Trophoblast cell (in vitro differentiated cells and primary cell): Measurements from ENCODE around the gene TSHR.

ENCODE experiments used
- DNase-seq, 2 donors: peaks; one replicate each; pipeline ENCODE4 v3.0.0-alpha.2; 2016
- H2AFZ ChIP-seq: 2 replicates; pipeline ENCODE4 v1.6.1; 2013; ENCODE audit warnings: low read length, moderate library complexity, mild to moderate bottlenecking; ENCODE audit not compliant: insufficient read depth, poor library complexity
- H2AK5ac ChIP-seq: 2 replicates; pipeline ENCODE4 v1.6.1; 2013; ENCODE audit warnings: mild to moderate bottlenecking, low read length
- H2BK120ac ChIP-seq: 2 replicates; pipeline ENCODE4 v1.6.1; 2013; ENCODE audit warnings: low read length, mild to moderate bottlenecking, moderate library complexity; ENCODE audit not compliant: insufficient read depth, poor library complexity
- H2BK12ac ChIP-seq: 2 replicates; pipeline ENCODE4 v1.6.1; 2013; ENCODE audit warnings: mild to moderate bottlenecking, low read length, moderate library complexity
- H2BK5ac ChIP-seq: 2 replicates; pipeline ENCODE4 v1.6.1; 2013; ENCODE audit warnings: low read length, low read depth, moderate library complexity, mild to moderate bottlenecking; ENCODE audit not compliant: poor library complexity
- H3K14ac ChIP-seq: 2 replicates; pipeline ENCODE4 v1.6.1; 2013; ENCODE audit warnings: mild to moderate bottlenecking, low read length
- H3K18ac ChIP-seq: 2 replicates; pipeline ENCODE4 v1.6.1; 2013; ENCODE audit warnings: mild to moderate bottlenecking, low read length
- H3K23ac ChIP-seq: 2 replicates; pipeline ENCODE4 v1.6.1; 2013; ENCODE audit warnings: low read length
- H3K27ac ChIP-seq: 2 replicates; pipeline ENCODE4 v1.5.1; 2013; ENCODE audit warnings: low read depth, mild to moderate bottlenecking, inconsistent platforms, low read length, moderate library complexity
- H3K27me3 ChIP-seq: 2 replicates; pipeline ENCODE4 v1.6.1; 2013; ENCODE audit warnings: inconsistent platforms, mild to moderate bottlenecking, low read length, moderate library complexity; ENCODE audit not compliant: insufficient read depth
- H3K36me3 ChIP-seq, 2 experiments: 1 replicate in 1 of 2; 2 replicates in 1 of 2; pipeline ENCODE4 v1.6.1; 2013; ENCODE audit warnings: low read length in 2 of 2, mild to moderate bottlenecking in 2 of 2, moderate library complexity in 1 of 2; ENCODE audit not compliant: insufficient read depth in 2 of 2, control insufficient read depth in 1 of 2
- H3K4ac ChIP-seq: 2 replicates; pipeline ENCODE4 v1.6.1; 2013; ENCODE audit warnings: low read depth, mild to moderate bottlenecking, low read length, moderate library complexity
- H3K4me1 ChIP-seq, 2 experiments: 1 replicate in 1 of 2; 2 replicates in 1 of 2; pipeline ENCODE4 v1.6.1; 2013; ENCODE audit warnings: low read length in 2 of 2, mild to moderate bottlenecking in 2 of 2, moderate library complexity in 1 of 2; ENCODE audit not compliant: insufficient read depth in 2 of 2, control insufficient read depth in 1 of 2
- H3K4me2 ChIP-seq: 2 replicates; pipeline ENCODE4 v1.6.1; 2013; ENCODE audit warnings: inconsistent platforms, mild to moderate bottlenecking, low read length, moderate library complexity
- H3K4me3 ChIP-seq: 2 replicates; pipeline ENCODE4 v1.5.1; 2013; ENCODE audit warnings: mild to moderate bottlenecking, low read depth, low read length, inconsistent platforms
- H3K79me1 ChIP-seq: one replicate; pipeline ENCODE4 v1.6.1; 2013; ENCODE audit warnings: low read length
- H3K79me2 ChIP-seq: 2 replicates; pipeline ENCODE4 v1.6.1; 2013; ENCODE audit warnings: low read length, mild to moderate bottlenecking; ENCODE audit not compliant: control insufficient read depth, insufficient read depth, poor library complexity
- H3K9ac ChIP-seq: 2 replicates; pipeline ENCODE4 v1.6.1; 2013; ENCODE audit warnings: mild to moderate bottlenecking, low read length
- H3K9me3 ChIP-seq: 2 replicates; pipeline ENCODE4 v1.6.1; 2013; ENCODE audit warnings: low read depth, mild to moderate bottlenecking, control low read depth, inconsistent platforms, low read length; ENCODE audit not compliant: insufficient read depth
- H4K12ac ChIP-seq: 2 replicates; pipeline ENCODE4 v1.6.1; 2013; ENCODE audit warnings: low read depth, mild to moderate bottlenecking, low read length, moderate library complexity
- H4K8ac ChIP-seq: 2 replicates; pipeline ENCODE4 v1.6.1; 2013; ENCODE audit warnings: low read depth, mild to moderate bottlenecking, low read length, moderate library complexity
- H4K91ac ChIP-seq: one replicate; pipeline ENCODE4 v1.6.1; 2013; ENCODE audit warnings: low read depth, mild to moderate bottlenecking, low read length, moderate library complexity
- WGBS: extraction: QIAGEN DNeasy Blood & Tissue Kit; methylation state at CpG from one replicate; pipeline ENCODE4 v1.1.7; 2013; ENCODE audit warnings: missing lambda C conversion rate; ENCODE audit not compliant: insufficient read length, insufficient coverage; ENCODE audit errors: extremely low coverage; 5-methylcytosine and 5-hydroxymethylcytosine counted together

Gene TSHR

DNA sequence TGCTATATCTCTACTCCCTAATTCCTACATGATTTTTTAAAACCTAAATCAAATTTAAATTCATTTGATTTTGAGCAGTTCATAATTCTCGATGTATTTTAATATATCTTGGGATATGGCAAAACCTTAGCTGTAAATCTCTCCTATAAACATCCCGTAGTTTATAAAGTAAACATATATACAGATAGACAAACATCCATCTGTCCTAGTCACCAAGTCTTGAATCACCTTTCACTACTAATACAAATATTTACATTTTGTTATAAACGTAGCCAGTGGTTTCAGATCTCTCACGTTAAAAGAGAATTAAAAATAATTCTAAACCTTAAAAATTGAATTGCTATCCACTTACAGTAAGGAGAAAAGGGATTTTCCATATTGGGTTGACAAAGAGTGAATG, 107.0 kb downstream of the TSHR start:
- no peak overlapping the region for H3K27ac ChIP-seq
- H2BK12ac ChIP-seq = no peak overlapping the region
- no peaks in the 10 kb centered on the region for H3K36me3 ChIP-seq
- H3K9me3 ChIP-seq = no peaks in the 10 kb centered on the region
- H2AFZ ChIP-seq = no peak overlapping the region
- no CpG with 5 or more reads among the region's 4 CpGs for WGBS
- no peak overlapping the region for H3K18ac ChIP-seq
- no peaks in the 10 kb centered on the region for H3K4me1 ChIP-seq
- no peak overlapping the region for H4K91ac ChIP-seq
- no peak overlapping the region for H3K9ac ChIP-seq
- H3K14ac ChIP-seq = no peak overlapping the region
- H3K79me1 ChIP-seq = no peaks in the 10 kb centered on the region
- H3K4me3 ChIP-seq = no peak overlapping the region
- no peaks in the 10 kb centered on the region for H3K79me2 ChIP-seq
- H4K8ac ChIP-seq = no peak overlapping the region
- no peak overlapping the region for H4K12ac ChIP-seq
- H2BK120ac ChIP-seq = no peak overlapping the region
- no peak for DNase-seq
- no peaks in the 10 kb centered on the region for H3K27me3 ChIP-seq
- H3K4ac ChIP-seq = no peak overlapping the region
- H2AK5ac ChIP-seq = no peak overlapping the region
- H3K23ac ChIP-seq = no peak overlapping the region
- H2BK5ac ChIP-seq = no peak overlapping the region
- H3K4me2 ChIP-seq = no peak overlapping the region

DNA sequence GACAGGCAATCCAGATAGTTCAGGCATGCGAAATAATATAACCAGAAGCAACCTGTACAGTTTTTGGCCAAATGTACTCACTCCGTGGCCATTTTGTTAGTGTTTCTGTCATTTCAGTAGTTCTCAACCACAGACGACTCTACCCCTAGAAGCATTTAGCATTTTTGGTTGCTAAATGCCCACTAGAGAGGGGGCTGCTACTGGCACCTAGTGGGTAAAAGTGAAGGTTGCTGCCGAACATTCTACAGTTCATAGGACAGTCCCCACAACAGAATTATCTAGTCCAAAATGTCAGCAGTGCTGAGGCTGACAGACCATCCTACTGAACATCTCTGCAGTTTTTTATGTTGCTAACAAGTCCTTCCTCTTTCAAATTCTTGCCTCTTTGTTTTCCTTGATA, 107.4 kb downstream of the TSHR start:
- Histone ChIP-seq H3K18ac (no peak overlapping the region), H4K12ac (no peak overlapping the region), H3K9ac (no peak overlapping the region), H3K36me3 (no peaks in the 10 kb centered on the region), H3K27me3 (no peaks in the 10 kb centered on the region), H2BK5ac (no peak overlapping the region), H2BK12ac (no peak overlapping the region), H3K27ac (no peak overlapping the region), H3K4ac (no peak overlapping the region), H3K4me3 (no peak overlapping the region), H3K4me2 (no peak overlapping the region), H4K8ac (no peak overlapping the region), H3K23ac (no peak overlapping the region), H4K91ac (no peak overlapping the region), H3K4me1 (no peaks in the 10 kb centered on the region), H3K9me3 (no peaks in the 10 kb centered on the region), H2AK5ac (no peak overlapping the region), H3K79me1 (no peaks in the 10 kb centered on the region), H3K79me2 (no peaks in the 10 kb centered on the region), H3K14ac (no peak overlapping the region), H2BK120ac (no peak overlapping the region), H2AFZ (no peak overlapping the region)
- DNase-seq = peak in 1 of 2 donors; percentile 19
- WGBS = no CpG with 5 or more reads among the region's 4 CpGs

DNA sequence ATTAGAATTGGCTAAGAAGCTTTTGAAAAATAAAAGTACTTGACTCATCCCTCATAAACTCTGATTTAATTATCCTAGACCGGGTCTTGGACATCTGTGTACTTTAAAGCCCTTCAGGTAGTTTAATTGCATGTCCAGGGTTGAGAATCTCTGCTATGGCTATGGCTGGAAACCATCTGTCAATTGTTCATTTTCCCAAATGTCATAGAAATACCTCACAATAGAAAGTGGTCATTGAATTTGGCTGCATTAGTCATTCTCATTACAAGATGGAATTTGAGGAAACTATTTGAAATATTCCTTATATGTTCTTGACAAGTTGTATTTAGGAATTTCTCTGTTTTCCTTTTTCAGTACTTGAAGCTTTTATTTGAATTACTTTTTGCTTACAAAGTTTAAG, 111.3 kb downstream of the TSHR start:
- Histone ChIP-seq H2AK5ac (no peak overlapping the region), H3K14ac (no peak overlapping the region), H3K27me3 (no peaks in the 10 kb centered on the region), H3K36me3 (no peaks in the 10 kb centered on the region), H3K4ac (no peak overlapping the region), H2BK5ac (no peak overlapping the region), H3K18ac (no peak overlapping the region), H4K12ac (no peak overlapping the region), H3K9me3 (peaks cover 1% of the 10 kb centered on the region), H3K27ac (no peak overlapping the region), H3K79me1 (no peaks in the 10 kb centered on the region), H4K8ac (no peak overlapping the region), H3K4me3 (no peak overlapping the region), H4K91ac (no peak overlapping the region), H2BK12ac (no peak overlapping the region), H2BK120ac (no peak overlapping the region), H3K23ac (no peak overlapping the region), H3K4me2 (no peak overlapping the region), H3K79me2 (no peaks in the 10 kb centered on the region), H3K4me1 (no peaks in the 10 kb centered on the region), H3K9ac (no peak overlapping the region), H2AFZ (no peak overlapping the region)
- no CpG with 5 or more reads among the region's 1 CpG for WGBS
- DNase-seq = peak in 1 of 2 donors; percentile 37

- H2BK5ac ChIP-seq = no peak overlapping the region
- H3K79me2 ChIP-seq = no peaks in the 10 kb centered on the region
- WGBS = no CpG with 5 or more reads among the region's 2 CpGs
- H3K27ac ChIP-seq = no peak overlapping the region
- no peak overlapping the region for H3K18ac ChIP-seq
- no peak for DNase-seq
- peaks cover 1% of the 10 kb centered on the region for H3K9me3 ChIP-seq
- H2AK5ac ChIP-seq = no peak overlapping the region
- H3K27me3 ChIP-seq = no peaks in the 10 kb centered on the region
- no peaks in the 10 kb centered on the region for H3K79me1 ChIP-seq
- H3K4me1 ChIP-seq = no peaks in the 10 kb centered on the region
- H3K9ac ChIP-seq = no peak overlapping the region
- H4K8ac ChIP-seq = no peak overlapping the region
- H2BK12ac ChIP-seq = no peak overlapping the region
- H3K23ac ChIP-seq = no peak overlapping the region
- no peak overlapping the region for H3K4me3 ChIP-seq
- H3K14ac ChIP-seq = no peak overlapping the region
- H4K91ac ChIP-seq = no peak overlapping the region
- no peak overlapping the region for H2AFZ ChIP-seq
- no peak overlapping the region for H2BK120ac ChIP-seq
- H4K12ac ChIP-seq = no peak overlapping the region
- no peaks in the 10 kb centered on the region for H3K36me3 ChIP-seq
- no peak overlapping the region for H3K4ac ChIP-seq
- no peak overlapping the region for H3K4me2 ChIP-seq
Measured at GRCh38 chr14:81067156-81067555, 111.7 kb downstream of the TSHR start.
